A549 (cell line): Measurements from ENCODE around the gene BCL6B. TPM values are rescaled to one million over a fixed set of nuclear protein-coding genes. Genes with fewer than 3 reads are reported as not detected.

ENCODE experiments used
- ATAC-seq, 2 experiments: fragments of 200-7000 bp in 1 of 2; fragments of >200 bp in 1 of 2; cut with Nextera tagmentation in 1 of 2; cut with Tn5 transposase in 1 of 2; 3 replicates each; pipeline versions ENCODE4 v1.8.0 to v1.9.1; 2018 to 2020; ENCODE audit warnings: mild to moderate bottlenecking in 1 of 2, moderate library complexity in 1 of 2
- CTCF ChIA-PET: fragments of 300-600 bp; sonication (Branson Sonifier 250); formaldehyde crosslinking; extraction: SDS; loops from one replicate; lab custom pipeline; 2021; ENCODE audit warnings: antibody characterized with exemption, inconsistent platforms; lab: Yijun Ruan, JAX
- POLR2A ChIA-PET: fragments of 350-600 bp; formaldehyde crosslinking; extraction: SDS; loops from one replicate; lab custom pipeline; 2021; ENCODE audit warnings: antibody characterized with exemption, inconsistent platforms; lab: Yijun Ruan, JAX
- DNase-seq, 2 experiments: peaks; one replicate each; pipeline versions ENCODE4 v3.0.0 to v3.0.0-alpha.2; 2011 to 2016; ENCODE audit warnings: low read depth in 1 of 2, low spot score in 1 of 2
- FAIRE-seq: peaks from 2 replicates; lab custom pipeline; 2011; peaks lifted over from hg19 to GRCh38; lab: Jason Lieb, UNC
- H3K27ac ChIP-seq, 2 experiments: fragments of >200 bp; sonication (Bioruptor Twin); formaldehyde crosslinking; 3 replicates each; pipeline ENCODE4 v1.5.1; 2016 to 2017
- H3K4me1 ChIP-seq: fragments of >200 bp; sonication (Bioruptor Twin); formaldehyde crosslinking; 3 replicates; pipeline ENCODE4 v1.6.1; 2016
- H3K4me2 ChIP-seq: fragments of >200 bp; sonication (Bioruptor Twin); formaldehyde crosslinking; 3 replicates; pipeline ENCODE4 v1.6.1; 2016
- H3K4me3 ChIP-seq: fragments of >200 bp; sonication (Bioruptor Twin); formaldehyde crosslinking; 3 replicates; pipeline ENCODE4 v1.5.1; 2016
- H3K9me3 ChIP-seq: fragments of >200 bp; sonication (Bioruptor Twin); formaldehyde crosslinking; 3 replicates; pipeline ENCODE4 v1.6.1; 2016
- CBX8 ChIP-seq: fragments of 200-600 bp; sonication (generic); IDR thresholded peaks from 2 replicates; pipeline ENCODE4 v1.6.1; 2016
- CEBPB ChIP-seq, 2 experiments: fragments of >200 bp in 1 of 2; sonication (Bioruptor Twin) in 1 of 2; formaldehyde crosslinking in 1 of 2; IDR thresholded peaks; 2 replicates each; pipeline ENCODE4 v1.6.1; 2012 to 2016
- CHD2 ChIP-seq: fragments of 150-350 bp; IDR thresholded peaks from 2 replicates; pipeline ENCODE4 v1.6.1; 2014; ENCODE audit warnings: low read length; ENCODE audit not compliant: partially characterized antibody
- EHF ChIP-seq: fragments of 250-450 bp; sonication (Bioruptor Pico); IDR thresholded peaks from 2 replicates; pipeline ENCODE4 v1.5.0; 2020; ENCODE audit warnings: mild to moderate bottlenecking
- EHMT2 ChIP-seq: fragments of 200-600 bp; sonication (generic); IDR thresholded peaks from 2 replicates; pipeline ENCODE4 v1.6.1; 2016; ENCODE audit warnings: antibody characterized with exemption, low read depth, mild to moderate bottlenecking, moderate library complexity
- EP300 ChIP-seq, 2 experiments: fragments of >200 bp; sonication (Bioruptor Twin); formaldehyde crosslinking; IDR thresholded peaks; 2 replicates in 1 of 2; 3 replicates in 1 of 2; pipeline ENCODE4 v1.6.1; 2016 to 2017
- ESRRA ChIP-seq: fragments of 150-350 bp; IDR thresholded peaks from 2 replicates; pipeline ENCODE4 v1.6.1; 2014; ENCODE audit warnings: mild to moderate bottlenecking, low read length, borderline replicate concordance
- FOSL2 ChIP-seq, 2 experiments: fragments of 450-650 bp in 1 of 2; fragments of >200 bp in 1 of 2; sonication (Bioruptor Twin) in 1 of 2; formaldehyde crosslinking; IDR thresholded peaks; 2 replicates each; pipeline versions ENCODE4 v1.5.0 to v1.6.1; 2016 to 2020; ENCODE audit warnings: mild to moderate bottlenecking in 1 of 2, moderate library complexity in 1 of 2
- FOXS1 ChIP-seq: fragments of 250-450 bp; sonication (Bioruptor Pico); IDR thresholded peaks from 2 replicates; pipeline ENCODE4 v1.5.0; 2020; ENCODE audit warnings: mild to moderate bottlenecking, moderate library complexity
- HDAC2 ChIP-seq: fragments of 200-600 bp; sonication (generic); IDR thresholded peaks from 2 replicates; pipeline ENCODE4 v1.6.1; 2016
- HEYL ChIP-seq: fragments of 250-450 bp; sonication (Bioruptor Pico); IDR thresholded peaks from 2 replicates; pipeline ENCODE4 v1.8.0; 2021; ENCODE audit warnings: mild to moderate bottlenecking, moderate library complexity
- HOXB13 ChIP-seq: fragments of 250-450 bp; sonication (Bioruptor Pico); IDR thresholded peaks from 2 replicates; pipeline ENCODE4 v1.5.0; 2020; ENCODE audit warnings: low read depth, mild to moderate bottlenecking, moderate library complexity
- MAFK ChIP-seq: fragments of 450-650 bp; IDR thresholded peaks from 2 replicates; pipeline ENCODE4 v1.6.1; 2014; ENCODE audit not compliant: partially characterized antibody
- MYC ChIP-seq: IDR thresholded peaks from 2 replicates; pipeline ENCODE4 v1.6.1; 2012; ENCODE audit warnings: mild to moderate bottlenecking, inconsistent platforms, low read length, improper control_type of control experiment, borderline replicate concordance
- PHF8 ChIP-seq: fragments of 200-600 bp; sonication (generic); IDR thresholded peaks from 2 replicates; pipeline ENCODE4 v1.6.1; 2016; ENCODE audit warnings: low read depth, mild to moderate bottlenecking, antibody characterized with exemption, moderate library complexity, borderline replicate concordance
- POLR2A ChIP-seq: IDR thresholded peaks from 2 replicates; pipeline ENCODE4 v1.6.1; 2012; ENCODE audit warnings: mild to moderate bottlenecking, low read length
- POLR2AphosphoS2 ChIP-seq: conservative IDR thresholded peaks from 2 replicates; pipeline ENCODE4 v1.6.1; 2012; ENCODE audit warnings: low read length, improper control_type of control experiment, inconsistent platforms
- RAD21 ChIP-seq, 2 experiments: fragments of >200 bp in 1 of 2; sonication (Bioruptor Twin) in 1 of 2; formaldehyde crosslinking in 1 of 2; IDR thresholded peaks in 1 of 2; conservative IDR thresholded peaks in 1 of 2; 2 replicates in 1 of 2; 3 replicates in 1 of 2; pipeline ENCODE4 v1.6.1; 2012 to 2018; ENCODE audit warnings: inconsistent platforms in 1 of 2
- RARB ChIP-seq: fragments of 250-450 bp; sonication (Bioruptor Pico); IDR thresholded peaks from 2 replicates; pipeline ENCODE4 v1.8.0; 2021; ENCODE audit warnings: mild to moderate bottlenecking, moderate library complexity
- RCOR1 ChIP-seq: fragments of 150-350 bp; IDR thresholded peaks from 2 replicates; pipeline ENCODE4 v1.6.1; 2014; ENCODE audit warnings: antibody characterized with exemption, low read length, low read depth
- RFX5 ChIP-seq: fragments of 450-650 bp; IDR thresholded peaks from 2 replicates; pipeline ENCODE4 v1.7.1; 2014; ENCODE audit warnings: antibody characterized with exemption, mild to moderate bottlenecking, moderate library complexity
- RNF2 ChIP-seq: fragments of 200-600 bp; sonication (generic); IDR thresholded peaks from 2 replicates; pipeline ENCODE4 v1.6.1; 2016; ENCODE audit warnings: low read depth, mild to moderate bottlenecking, antibody characterized with exemption, moderate library complexity, borderline replicate concordance
- SMC3 ChIP-seq: fragments of >200 bp; sonication (Bioruptor Twin); formaldehyde crosslinking; IDR thresholded peaks from 3 replicates; pipeline ENCODE4 v1.6.1; 2018; ENCODE audit warnings: inconsistent platforms
- SREBF2 ChIP-seq: fragments of 450-650 bp; IDR thresholded peaks from 2 replicates; pipeline ENCODE4 v1.6.1; 2014; ENCODE audit warnings: mild to moderate bottlenecking, moderate library complexity
- TFCP2L1 ChIP-seq: fragments of 250-450 bp; sonication (Bioruptor Pico); IDR thresholded peaks from 2 replicates; pipeline ENCODE4 v1.5.0; 2021; ENCODE audit warnings: mild to moderate bottlenecking
- TP53 ChIP-seq: fragments of 250-450 bp; sonication (Bioruptor Pico); IDR thresholded peaks from 2 replicates; pipeline ENCODE4 v1.5.0; 2021; ENCODE audit warnings: mild to moderate bottlenecking, moderate library complexity
- ZNF302 ChIP-seq: fragments of 250-450 bp; sonication (Bioruptor Pico); IDR thresholded peaks from 2 replicates; pipeline ENCODE4 v1.9.0; 2021; ENCODE audit warnings: inconsistent platforms, mild to moderate bottlenecking, moderate library complexity
- WGBS: methylation state at CpG from one replicate; pipeline ENCODE4 v1.1.6; 2017; ENCODE audit errors: missing lambda C conversion rate; 5-methylcytosine and 5-hydroxymethylcytosine counted together
- polyA plus RNA-seq, 4 experiments: library from polyadenylated mRNA; depleted of rRNA in 3 of 4; stranded (reverse); fragments of >200 nt; fragmentation: RNase III in 1 of 4; extraction: RNeasy Plus Mini Kit Qiagen cat#74134 plus additional on column Dnase treatment in 1 of 4; gene quantifications; 2 replicates in 3 of 4; 3 replicates in 1 of 4; pipeline ENCODE4 v1.2.3, GENCODE V29; 2011 to 2017
- TF ChIP-seq, protein P1 (sequence below): fragments of >200 bp; sonication (Bioruptor Twin); formaldehyde crosslinking; IDR thresholded peaks from 2 replicates; pipeline ENCODE4 v1.6.1; 2016
- TF ChIP-seq, protein P2 (sequence below): fragments of >200 bp; sonication (Bioruptor Twin); formaldehyde crosslinking; IDR thresholded peaks from 3 replicates; pipeline ENCODE4 v1.6.1; 2016
- TF ChIP-seq, protein P3 (sequence below): IDR thresholded peaks from 2 replicates; pipeline ENCODE4 v1.6.1; 2012

BCL6B gene
- polyA plus RNA-seq, 2 of the 4 experiments (the other 2 are of a cell fraction): 0.04 TPM; not detected in 1

DNA sequence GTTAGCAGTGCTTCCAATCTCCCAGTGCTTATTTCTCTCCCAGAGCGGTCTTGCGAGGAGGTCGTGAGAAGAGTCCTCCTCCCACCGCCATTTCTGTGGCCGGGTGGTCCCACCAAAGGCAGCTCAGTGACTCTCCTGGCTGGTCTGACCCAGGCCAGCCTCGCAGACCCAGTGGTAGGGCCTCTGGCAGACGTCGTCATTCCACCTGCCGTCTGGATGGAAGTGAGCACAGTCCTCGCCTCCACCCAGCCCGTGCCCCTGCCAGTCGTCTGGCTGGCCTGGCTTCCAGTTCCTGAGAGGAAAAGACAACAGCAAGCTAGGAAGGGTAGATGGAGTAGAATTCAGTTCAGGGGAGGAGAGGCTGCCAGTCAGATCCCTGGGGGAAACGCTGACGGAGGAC is 52.1 kb downstream of the BCL6B start:
- no peak overlapping the region for H3K27ac ChIP-seq
- WGBS: 83% methylated on average over 14 of the region's 14 CpGs
- TF ChIP-seq, protein P1, sequence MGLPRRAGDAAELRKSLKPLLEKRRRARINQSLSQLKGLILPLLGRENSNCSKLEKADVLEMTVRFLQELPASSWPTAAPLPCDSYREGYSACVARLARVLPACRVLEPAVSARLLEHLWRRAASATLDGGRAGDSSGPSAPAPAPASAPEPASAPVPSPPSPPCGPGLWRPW: no peak
- TF ChIP-seq EHF (CRISPR knock-in tag) (no peak), ESRRA (no peak), EP300 (IDR thresholded peaks at IDR 0.05) (no peak), PHF8 (no peak), CEBPB (IDR thresholded peaks at IDR 0.05) (no peak), RCOR1 (no peak), MYC (no peak), POLR2AphosphoS2 (no peak), HDAC2 (no peak), RFX5 (no peak), SMC3 (no peak), RNF2 (no peak), ZNF302 (CRISPR knock-in tag) (no peak)
- TF ChIP-seq, protein P2, sequence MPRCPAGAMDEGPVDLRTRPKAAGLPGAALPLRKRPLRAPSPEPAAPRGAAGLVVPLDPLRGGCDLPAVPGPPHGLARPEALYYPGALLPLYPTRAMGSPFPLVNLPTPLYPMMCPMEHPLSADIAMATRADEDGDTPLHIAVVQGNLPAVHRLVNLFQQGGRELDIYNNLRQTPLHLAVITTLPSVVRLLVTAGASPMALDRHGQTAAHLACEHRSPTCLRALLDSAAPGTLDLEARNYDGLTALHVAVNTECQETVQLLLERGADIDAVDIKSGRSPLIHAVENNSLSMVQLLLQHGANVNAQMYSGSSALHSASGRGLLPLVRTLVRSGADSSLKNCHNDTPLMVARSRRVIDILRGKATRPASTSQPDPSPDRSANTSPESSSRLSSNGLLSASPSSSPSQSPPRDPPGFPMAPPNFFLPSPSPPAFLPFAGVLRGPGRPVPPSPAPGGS: no peak
- TF ChIP-seq, protein P3, sequence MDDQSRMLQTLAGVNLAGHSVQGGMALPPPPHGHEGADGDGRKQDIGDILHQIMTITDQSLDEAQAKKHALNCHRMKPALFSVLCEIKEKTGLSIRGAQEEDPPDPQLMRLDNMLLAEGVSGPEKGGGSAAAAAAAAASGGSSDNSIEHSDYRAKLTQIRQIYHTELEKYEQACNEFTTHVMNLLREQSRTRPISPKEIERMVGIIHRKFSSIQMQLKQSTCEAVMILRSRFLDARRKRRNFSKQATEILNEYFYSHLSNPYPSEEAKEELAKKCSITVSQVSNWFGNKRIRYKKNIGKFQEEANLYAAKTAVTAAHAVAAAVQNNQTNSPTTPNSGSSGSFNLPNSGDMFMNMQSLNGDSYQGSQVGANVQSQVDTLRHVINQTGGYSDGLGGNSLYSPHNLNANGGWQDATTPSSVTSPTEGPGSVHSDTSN: no peak
- H3K4me3 ChIP-seq: no peak overlapping the region
- no peak overlapping the region for H3K4me2 ChIP-seq
- no peak for DNase-seq
- no peak for FAIRE-seq
- ChIA-PET POLR2A (no interaction called here), CTCF (interaction anchor here (0.9 to 6.3 kb wide), 6 partner anchors 9 to 77 kb away, joined by 3 to 35 read pairs (median 10); no protein-coding TSS in a partner anchor)
- no peaks in the 10 kb centered on the region for H3K4me1 ChIP-seq
- ATAC-seq: no peak
- no peaks in the 10 kb centered on the region for H3K9me3 ChIP-seq

DNA sequence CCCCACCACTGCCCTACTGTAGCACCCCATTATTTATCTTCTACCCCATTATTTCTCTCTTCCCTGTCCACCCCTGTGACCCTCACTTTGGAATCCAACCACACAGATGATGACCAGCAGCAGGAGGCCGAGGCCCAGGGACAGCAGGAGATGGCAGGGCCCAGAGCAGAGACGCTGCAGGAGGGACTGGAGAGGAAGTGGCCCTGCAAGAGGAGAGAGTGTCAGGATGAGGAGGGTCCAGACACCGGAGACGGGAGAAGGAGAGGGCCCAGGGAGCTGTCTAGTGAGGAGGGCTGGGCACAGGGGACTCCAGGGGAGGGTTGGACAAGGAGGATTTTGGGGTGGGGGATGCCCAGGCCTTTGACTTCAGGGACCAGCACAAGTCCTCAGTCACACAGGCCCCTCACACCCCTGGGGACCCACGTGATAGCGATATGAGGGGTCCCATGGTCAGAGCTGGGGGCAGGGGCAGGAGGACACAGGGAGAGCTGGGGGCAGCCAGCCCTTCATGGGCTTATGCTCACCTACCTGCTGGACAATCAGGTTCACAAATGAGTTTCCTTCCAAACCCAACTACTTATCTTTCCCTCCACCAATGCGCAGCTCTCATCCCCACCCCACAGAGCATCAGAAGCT is 55.2 kb downstream of the BCL6B start:
- POLR2A ChIA-PET: no interaction called here
- FAIRE-seq: no peak
- H3K9me3 ChIP-seq: no peaks in the 10 kb centered on the region
- 69% methylated on average over 7 of the region's 7 CpGs for WGBS
- CTCF ChIA-PET: interaction anchor here (1.0 to 3.0 kb wide), 3 partner anchors 15 to 58 kb away, joined by 3 to 17 read pairs (median 3); no protein-coding TSS in a partner anchor
- DNase-seq: no peak
- TF ChIP-seq EP300 (IDR thresholded peaks at IDR 0.05) (no peak), SREBF2 (no peak), HDAC2 (no peak)
- H3K4me2 ChIP-seq: no peak overlapping the region
- no peaks in the 10 kb centered on the region for H3K4me1 ChIP-seq
- H3K4me3 ChIP-seq: no peak overlapping the region
- ATAC-seq: no peak
- no peak overlapping the region for H3K27ac ChIP-seq

DNA sequence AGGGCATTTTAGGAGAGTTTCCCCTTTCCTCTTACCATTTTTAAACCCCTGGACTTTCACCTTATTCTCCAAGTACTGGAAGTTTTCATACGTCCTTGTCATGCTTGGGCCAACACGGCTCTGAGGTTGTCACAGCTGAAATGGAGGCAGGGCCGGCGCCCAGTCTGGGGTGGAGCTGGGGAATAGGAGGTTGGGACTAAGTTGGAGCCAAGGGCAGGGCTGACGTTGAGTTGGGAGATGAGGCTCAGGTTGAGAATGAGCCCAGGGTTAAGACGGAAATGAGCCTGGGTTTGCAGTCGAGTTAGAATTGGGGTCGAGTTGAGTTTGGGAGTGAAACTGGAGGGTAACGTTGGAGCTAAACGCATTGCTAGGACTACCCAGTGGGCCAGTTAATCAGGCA is 55.9 kb downstream of the BCL6B start:
- POLR2A ChIA-PET: interaction anchor here (0.6 kb wide), 1 partner anchor 46 kb away, joined by 4 read pairs; no protein-coding TSS in a partner anchor
- H3K9me3 ChIP-seq: no peaks in the 10 kb centered on the region
- no peak for TF ChIP-seq POLR2A
- no peak for TF ChIP-seq FOXS1 (CRISPR knock-in tag)
- no peak for TF ChIP-seq CBX8
- no peak for TF ChIP-seq RFX5
- no peak for TF ChIP-seq HOXB13
- no peak for TF ChIP-seq TFCP2L1 (CRISPR knock-in tag)
- no peak for TF ChIP-seq TP53
- no peak for TF ChIP-seq RAD21 (conservative IDR thresholded peaks at IDR 0.05 in 1 of 2, IDR thresholded peaks at IDR 0.05 in 1 of 2)
- TF ChIP-seq POLR2AphosphoS2: no peak
- TF ChIP-seq FOSL2 (IDR thresholded peaks at IDR 0.05): no peak
- TF ChIP-seq FOSL2 (CRISPR knock-in tag; IDR thresholded peaks at IDR 0.05): no peak
- TF ChIP-seq ZNF302 (CRISPR knock-in tag): no peak
- TF ChIP-seq CHD2: no peak
- no peak for TF ChIP-seq RCOR1
- TF ChIP-seq EHMT2: no peak
- TF ChIP-seq HEYL (CRISPR knock-in tag): no peak
- TF ChIP-seq RARB (CRISPR knock-in tag): no peak
- TF ChIP-seq PHF8: no peak
- TF ChIP-seq MAFK: no peak
- WGBS: 73% methylated on average over 10 of the region's 10 CpGs
- no peaks in the 10 kb centered on the region for H3K4me1 ChIP-seq
- H3K4me3 ChIP-seq: no peak overlapping the region
- ATAC-seq (no peak), DNase-seq (no peak), FAIRE-seq (no peak)
- H3K4me2 ChIP-seq: no peak overlapping the region
- no peak overlapping the region for H3K27ac ChIP-seq
- CTCF ChIA-PET: interaction anchor here (1.1 to 3.0 kb wide), 5 partner anchors 15 to 57 kb away, joined by 3 to 17 read pairs (median 5); no protein-coding TSS in a partner anchor
